Activated CD4-positive, alpha-beta memory T cell treated with anti-CD3 and anti-CD28 coated beads, Interleukin-2, amount 10 ng/mL, durations not matched to agents 7 days and 5 days (primary cell): ENCODE data around the gene MX2. TPM values are rescaled to one million over a fixed set of nuclear protein-coding genes. Genes with fewer than 3 reads are reported as not detected.

Experiments
- CTCF ChIA-PET: fragments of 350-600 bp; sonication (Branson Sonifier 250); formaldehyde crosslinking; loops from one replicate; lab custom pipeline; 2021; ENCODE audit warnings: antibody characterized with exemption, inconsistent platforms; lab: Charles Lee
- POLR2A ChIA-PET: fragments of 350-600 bp; sonication (Branson Sonifier 250); formaldehyde crosslinking; loops from one replicate; lab custom pipeline; 2021; ENCODE audit warnings: antibody characterized with exemption; lab: Charles Lee
- DNase-seq: peaks from one replicate; pipeline ENCODE4 v3.0.0-alpha.2; 2020
- H3K27ac Mint-ChIP-seq: one replicate; pipeline ENCODE4 v1.8.0; 2021; ENCODE audit warnings: mild to moderate bottlenecking, mixed read lengths
- H3K27me3 Mint-ChIP-seq: one replicate; pipeline ENCODE4 v1.8.0; 2021; ENCODE audit warnings: mixed read lengths
- H3K36me3 Mint-ChIP-seq: one replicate; pipeline ENCODE4 v1.8.0; 2021; ENCODE audit warnings: low read depth, mixed read lengths
- H3K4me1 Mint-ChIP-seq: one replicate; pipeline ENCODE4 v1.8.0; 2021; ENCODE audit warnings: mixed read lengths
- H3K4me3 Mint-ChIP-seq: one replicate; pipeline ENCODE4 v1.8.0; 2021; ENCODE audit warnings: mild to moderate bottlenecking, mixed read lengths
- H3K9me3 Mint-ChIP-seq: one replicate; pipeline ENCODE4 v1.8.0; 2021; ENCODE audit warnings: mixed read lengths
- total RNA-seq, 2 experiments: library from RNA; stranded (reverse); gene quantifications; one replicate each; pipeline ENCODE4 v1.2.3, GENCODE V29; 2021

Gene MX2
- total RNA-seq, 2 experiments from 2014 or later, result 167 to 171 TPM

- no peaks in the 10 kb centered on the region for H3K27me3 Mint-ChIP-seq
- no peak overlapping the region for H3K27ac Mint-ChIP-seq
- CTCF ChIA-PET, result no interaction called here
- peaks cover 80% of the 10 kb centered on the region for H3K36me3 Mint-ChIP-seq
- no peak for DNase-seq
- no peaks in the 10 kb centered on the region for H3K9me3 Mint-ChIP-seq
- H3K4me1 Mint-ChIP-seq, result no peaks in the 10 kb centered on the region
- H3K4me3 Mint-ChIP-seq, result no peak overlapping the region
- POLR2A ChIA-PET, result interaction anchor here (1.1 kb wide), 1 partner anchor 13 kb away, joined by 3 read pairs; no protein-coding TSS in a partner anchor
These were observed 19.9 kb downstream of the MX2 start for GRCh38 chr21:41381731-41382130.

- peaks cover 74% of the 10 kb centered on the region for H3K36me3 Mint-ChIP-seq
- no peaks in the 10 kb centered on the region for H3K4me1 Mint-ChIP-seq
- H3K9me3 Mint-ChIP-seq, result no peaks in the 10 kb centered on the region
- H3K27ac Mint-ChIP-seq, result no peak overlapping the region
- CTCF ChIA-PET, result interaction anchor here (0.5 kb wide), 1 partner anchor 48 kb away, joined by 5 read pairs; no protein-coding TSS in a partner anchor
- no peak for DNase-seq
- POLR2A ChIA-PET, result interaction anchor here (1.0 kb wide), 1 partner anchor 40 kb away, joined by 3 read pairs; no protein-coding TSS in a partner anchor
- H3K4me3 Mint-ChIP-seq, result no peak overlapping the region
- no peaks in the 10 kb centered on the region for H3K27me3 Mint-ChIP-seq
These were observed 25.4 kb downstream of the MX2 start for GRCh38 chr21:41387042-41387819.

GRCh38 chr21:41387824-41388223, 26.0 kb downstream of the MX2 start:
- Mint-ChIP-seq H3K27me3 (no peaks in the 10 kb centered on the region), H3K36me3 (peaks cover 70% of the 10 kb centered on the region), H3K4me1 (no peaks in the 10 kb centered on the region), H3K27ac (no peak overlapping the region), H3K4me3 (no peak overlapping the region), H3K9me3 (no peaks in the 10 kb centered on the region)
- ChIA-PET CTCF (interaction anchor here (0.5 kb wide), 1 partner anchor 48 kb away, joined by 5 read pairs; no protein-coding TSS in a partner anchor), POLR2A (no interaction called here)
- DNase-seq, result no peak

- H3K27ac Mint-ChIP-seq, result no peak overlapping the region
- no peaks in the 10 kb centered on the region for H3K9me3 Mint-ChIP-seq
- no peak for DNase-seq
- no peak overlapping the region for H3K4me3 Mint-ChIP-seq
- H3K36me3 Mint-ChIP-seq, result peaks cover 71% of the 10 kb centered on the region
- no peaks in the 10 kb centered on the region for H3K4me1 Mint-ChIP-seq
- H3K27me3 Mint-ChIP-seq, result no peaks in the 10 kb centered on the region
- ChIA-PET CTCF (no interaction called here), POLR2A (no interaction called here)
These were observed 26.4 kb downstream of the MX2 start for GRCh38 chr21:41388259-41388658.

GRCh38 chr21:41390043-41390639, 28.3 kb downstream of the MX2 start:
- CTCF ChIA-PET, result no interaction called here
- Mint-ChIP-seq H3K4me1 (peaks cover 1% of the 10 kb centered on the region), H3K9me3 (no peaks in the 10 kb centered on the region), H3K27ac (no peak overlapping the region), H3K4me3 (no peak overlapping the region), H3K36me3 (peaks cover 74% of the 10 kb centered on the region), H3K27me3 (no peaks in the 10 kb centered on the region)
- POLR2A ChIA-PET, result no interaction called here
- no peak for DNase-seq

- CTCF ChIA-PET, result no interaction called here
- Mint-ChIP-seq H3K27me3 (no peaks in the 10 kb centered on the region), H3K27ac (no peak overlapping the region), H3K36me3 (peaks cover 75% of the 10 kb centered on the region), H3K4me1 (peaks cover 2% of the 10 kb centered on the region), H3K9me3 (no peaks in the 10 kb centered on the region), H3K4me3 (no peak overlapping the region)
- DNase-seq, result no peak
- POLR2A ChIA-PET, result no interaction called here
These were observed 32.1 kb downstream of the MX2 start for GRCh38 chr21:41393876-41394465.

- Mint-ChIP-seq H3K4me1 (peaks cover 2% of the 10 kb centered on the region), H3K27ac (no peak overlapping the region), H3K36me3 (peaks cover 90% of the 10 kb centered on the region), H3K27me3 (no peaks in the 10 kb centered on the region), H3K4me3 (no peak overlapping the region), H3K9me3 (no peaks in the 10 kb centered on the region)
- no peak for DNase-seq
- ChIA-PET POLR2A (interaction anchor here (1.4 kb wide), 1 partner anchor 15 kb away, joined by 4 read pairs; no protein-coding TSS in a partner anchor), CTCF (no interaction called here)
These were observed 34.8 kb downstream of the MX2 start for GRCh38 chr21:41396558-41397075.

GRCh38 chr21:41397471-41397891, 35.7 kb downstream of the MX2 start:
- H3K4me3 Mint-ChIP-seq, result no peak overlapping the region
- H3K9me3 Mint-ChIP-seq, result no peaks in the 10 kb centered on the region
- H3K4me1 Mint-ChIP-seq, result peaks cover 2% of the 10 kb centered on the region
- ChIA-PET POLR2A (interaction anchor here (1.4 kb wide), 1 partner anchor 14 kb away, joined by 4 read pairs; no protein-coding TSS in a partner anchor), CTCF (no interaction called here)
- H3K27me3 Mint-ChIP-seq, result no peaks in the 10 kb centered on the region
- no peak for DNase-seq
- no peak overlapping the region for H3K27ac Mint-ChIP-seq
- peaks cover 90% of the 10 kb centered on the region for H3K36me3 Mint-ChIP-seq

GRCh38 chr21:41398251-41398650, 36.4 kb downstream of the MX2 start:
- H3K36me3 Mint-ChIP-seq, result peaks cover 95% of the 10 kb centered on the region
- peaks cover 2% of the 10 kb centered on the region for H3K4me1 Mint-ChIP-seq
- no peaks in the 10 kb centered on the region for H3K9me3 Mint-ChIP-seq
- no peak overlapping the region for H3K4me3 Mint-ChIP-seq
- no peak overlapping the region for H3K27ac Mint-ChIP-seq
- ChIA-PET CTCF (no interaction called here), POLR2A (no interaction called here)
- no peak for DNase-seq
- no peaks in the 10 kb centered on the region for H3K27me3 Mint-ChIP-seq

GRCh38 chr21:41398831-41399230, 37.0 kb downstream of the MX2 start:
- Mint-ChIP-seq H3K36me3 (peaks cover 95% of the 10 kb centered on the region), H3K4me1 (peaks cover 2% of the 10 kb centered on the region), H3K27me3 (no peaks in the 10 kb centered on the region), H3K27ac (no peak overlapping the region), H3K4me3 (no peak overlapping the region), H3K9me3 (no peaks in the 10 kb centered on the region)
- CTCF ChIA-PET, result no interaction called here
- no peak for DNase-seq
- POLR2A ChIA-PET, result no interaction called here

GRCh38 chr21:41399246-41399800, 37.5 kb downstream of the MX2 start:
- H3K4me1 Mint-ChIP-seq, result peaks cover 2% of the 10 kb centered on the region
- POLR2A ChIA-PET, result no interaction called here
- H3K27me3 Mint-ChIP-seq, result no peaks in the 10 kb centered on the region
- no peak overlapping the region for H3K27ac Mint-ChIP-seq
- H3K36me3 Mint-ChIP-seq, result peaks cover 95% of the 10 kb centered on the region
- CTCF ChIA-PET, result no interaction called here
- no peak overlapping the region for H3K4me3 Mint-ChIP-seq
- no peaks in the 10 kb centered on the region for H3K9me3 Mint-ChIP-seq
- no peak for DNase-seq

- Mint-ChIP-seq H3K27ac (no peak overlapping the region), H3K4me3 (no peak overlapping the region), H3K9me3 (no peaks in the 10 kb centered on the region), H3K27me3 (no peaks in the 10 kb centered on the region), H3K4me1 (no peaks in the 10 kb centered on the region), H3K36me3 (peaks cover 89% of the 10 kb centered on the region)
- CTCF ChIA-PET, result interaction anchor here (1.6 kb wide), 1 partner anchor 9 kb away, joined by 4 read pairs; no protein-coding TSS in a partner anchor
- POLR2A ChIA-PET, result no interaction called here
- no peak for DNase-seq
These were observed 40.4 kb downstream of the MX2 start for GRCh38 chr21:41402231-41402630.

GRCh38 chr21:41402796-41403195, 41.0 kb downstream of the MX2 start:
- Mint-ChIP-seq H3K27ac (no peak overlapping the region), H3K27me3 (no peaks in the 10 kb centered on the region), H3K4me1 (no peaks in the 10 kb centered on the region), H3K4me3 (no peak overlapping the region), H3K36me3 (peaks cover 89% of the 10 kb centered on the region), H3K9me3 (no peaks in the 10 kb centered on the region)
- ChIA-PET CTCF (interaction anchor here (1.6 kb wide), 1 partner anchor 8 kb away, joined by 4 read pairs; no protein-coding TSS in a partner anchor), POLR2A (no interaction called here)
- DNase-seq, result no peak
